T-helper 1 cell treated with Interleukin-12 subunit alpha and Interleukin-12 subunit beta and Interleukin-4 antibody, amounts not matched to agents 30 μg/mL and 1 μg/mL, for 36 hours (primary cell): ENCODE results near the gene ABR.

Experiments used
- H3K27ac Mint-ChIP-seq: one replicate; pipeline ENCODE4 v1.8.0; 2021; ENCODE audit warnings: mild to moderate bottlenecking, mixed read lengths
- H3K27me3 Mint-ChIP-seq: one replicate; pipeline ENCODE4 v1.8.0; 2021; ENCODE audit warnings: low read depth, mixed read lengths
- H3K36me3 Mint-ChIP-seq: one replicate; pipeline ENCODE4 v1.8.0; 2021; ENCODE audit warnings: low read depth, mixed read lengths
- H3K4me1 Mint-ChIP-seq: one replicate; pipeline ENCODE4 v1.8.0; 2021; ENCODE audit warnings: low read depth, mixed read lengths
- H3K4me3 Mint-ChIP-seq: one replicate; pipeline ENCODE4 v1.8.0; 2021; ENCODE audit warnings: mild to moderate bottlenecking, moderate library complexity, mixed read lengths
- H3K9me3 Mint-ChIP-seq: one replicate; pipeline ENCODE4 v1.8.0; 2021; ENCODE audit warnings: mixed read lengths

The ABR gene

DNA sequence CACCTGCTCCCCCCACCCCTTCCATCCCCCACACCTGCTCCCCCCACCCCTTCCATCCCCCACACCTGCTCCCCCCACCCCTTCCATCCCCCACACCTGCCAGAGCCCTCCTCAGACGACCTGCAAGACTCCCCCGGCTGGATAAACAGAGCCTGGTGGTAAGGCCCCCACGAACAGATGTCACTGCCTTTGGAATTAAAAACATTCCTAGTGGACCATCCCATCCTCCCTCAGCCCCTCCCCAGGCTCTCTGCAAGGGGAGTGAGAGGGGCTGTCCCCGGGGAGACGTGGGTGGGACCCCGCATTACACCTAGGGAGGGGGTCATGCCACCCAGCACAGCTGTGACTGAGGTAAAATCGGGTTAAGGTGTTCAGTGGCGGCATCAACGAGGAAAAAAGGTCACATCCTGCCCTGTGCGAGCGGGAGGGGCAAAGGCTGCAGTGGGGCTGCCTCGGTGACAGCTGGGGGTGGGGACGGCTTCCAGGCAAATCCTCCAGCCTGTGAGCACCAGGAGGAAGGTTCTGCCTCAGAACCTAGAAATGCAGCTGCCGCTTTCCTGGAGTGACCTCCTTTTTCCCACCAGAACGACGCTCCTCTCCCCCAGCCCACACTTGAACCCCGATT is 144.1 kb downstream of the ABR start:
- Mint-ChIP-seq H3K4me3 (no peak overlapping the region), H3K27ac (no peak overlapping the region), H3K36me3 (no peaks in the 10 kb centered on the region), H3K27me3 (no peaks in the 10 kb centered on the region), H3K9me3 (no peaks in the 10 kb centered on the region), H3K4me1 (no peaks in the 10 kb centered on the region)

DNA sequence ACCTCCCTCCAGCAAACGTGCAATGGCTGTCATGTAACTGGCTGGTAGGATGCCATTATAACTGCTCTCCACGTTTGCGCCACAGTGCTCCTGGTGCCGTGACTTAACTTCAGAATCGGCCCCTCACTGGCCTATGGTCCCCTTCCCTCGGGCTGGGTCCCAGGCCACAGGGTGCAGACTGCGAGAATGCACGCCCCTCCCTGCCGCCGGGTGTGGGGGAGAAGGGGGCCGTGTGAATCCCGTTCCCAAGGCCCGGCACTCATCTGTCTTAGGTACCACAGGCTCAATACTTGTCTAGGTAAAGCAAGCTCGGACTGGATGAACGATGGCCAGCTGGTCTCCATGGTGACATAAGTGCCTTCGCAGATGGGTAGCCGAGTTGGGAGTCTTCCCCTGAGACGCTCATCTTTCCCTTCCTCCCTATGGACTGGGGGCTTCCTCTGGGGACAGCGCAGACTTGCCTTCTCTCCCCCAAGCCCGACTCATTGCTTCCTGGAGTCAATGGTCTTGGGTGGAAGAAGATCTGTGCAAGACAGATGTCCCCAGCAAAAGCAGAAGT is 145.1 kb downstream of the ABR start:
- Mint-ChIP-seq H3K4me3 (no peak overlapping the region), H3K4me1 (no peaks in the 10 kb centered on the region), H3K27ac (no peak overlapping the region), H3K36me3 (no peaks in the 10 kb centered on the region), H3K27me3 (no peaks in the 10 kb centered on the region), H3K9me3 (no peaks in the 10 kb centered on the region)

DNA sequence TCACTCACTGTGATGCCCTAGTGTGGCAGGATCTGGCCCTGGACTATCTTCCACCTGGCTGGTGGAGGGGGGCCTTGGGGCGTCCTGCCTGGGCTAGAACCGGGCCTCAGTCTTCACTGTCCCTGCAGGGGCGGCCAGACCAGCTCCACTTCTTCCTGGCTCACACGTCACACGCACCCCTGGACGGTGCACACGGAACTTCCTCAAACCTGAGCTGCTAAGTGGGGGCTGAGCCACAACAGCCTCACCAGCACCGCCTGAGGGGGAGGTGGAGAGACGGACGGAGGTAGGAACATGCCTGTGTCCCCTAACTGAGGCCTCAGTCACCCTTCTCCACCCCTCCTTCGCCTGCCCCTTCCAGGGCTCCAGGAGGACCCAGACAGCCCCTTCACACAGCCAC is 146.3 kb downstream of the ABR start:
- Mint-ChIP-seq H3K27ac (no peak overlapping the region), H3K27me3 (no peaks in the 10 kb centered on the region), H3K36me3 (no peaks in the 10 kb centered on the region), H3K4me1 (no peaks in the 10 kb centered on the region), H3K4me3 (no peak overlapping the region), H3K9me3 (no peaks in the 10 kb centered on the region)

DNA sequence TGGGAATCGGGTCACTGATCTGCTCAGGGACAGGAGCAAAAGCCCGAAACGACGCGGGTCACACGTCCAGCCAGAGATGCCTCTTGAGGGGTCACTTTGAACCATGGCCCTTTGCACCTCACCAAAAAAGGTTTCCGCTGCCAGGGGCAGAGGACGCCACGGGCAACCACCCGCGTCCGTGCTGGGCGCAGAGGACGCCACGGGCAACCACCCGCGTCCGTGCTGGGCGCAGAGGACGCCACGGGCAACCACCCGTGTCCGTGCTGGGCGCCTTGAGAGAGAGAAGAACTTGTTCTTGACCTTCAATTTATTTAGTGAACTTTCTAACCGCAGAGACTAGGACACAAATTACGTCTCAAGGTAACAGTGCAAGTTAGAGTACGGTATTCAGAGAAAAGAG is 147.4 kb downstream of the ABR start:
- Mint-ChIP-seq H3K27ac (no peak overlapping the region), H3K9me3 (no peaks in the 10 kb centered on the region), H3K27me3 (no peaks in the 10 kb centered on the region), H3K4me1 (no peaks in the 10 kb centered on the region), H3K4me3 (no peak overlapping the region), H3K36me3 (no peaks in the 10 kb centered on the region)

DNA sequence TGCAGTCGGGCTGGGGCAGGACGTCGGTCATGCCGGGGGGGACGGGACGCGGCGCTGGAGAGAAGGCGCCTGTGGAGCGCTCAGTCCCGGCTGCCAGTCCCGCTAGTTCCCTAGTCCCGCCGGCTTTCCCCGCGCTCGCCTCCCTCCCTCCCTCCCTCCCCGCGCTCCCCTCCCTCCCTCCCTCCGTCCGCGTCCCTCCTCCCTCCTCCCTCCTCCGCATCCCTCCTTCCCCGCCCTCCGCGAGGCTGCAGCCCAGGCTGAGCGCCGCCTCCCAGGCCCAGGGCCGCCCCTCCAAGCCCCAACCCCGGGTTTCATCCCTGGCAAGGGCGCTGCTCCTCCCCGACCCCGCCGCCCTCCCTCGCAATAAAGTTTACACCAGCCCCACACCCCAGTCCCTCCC is 148.1 kb downstream of the ABR start:
- H3K4me1 Mint-ChIP-seq = no peaks in the 10 kb centered on the region
- H3K9me3 Mint-ChIP-seq = no peaks in the 10 kb centered on the region
- H3K27me3 Mint-ChIP-seq = no peaks in the 10 kb centered on the region
- no peak overlapping the region for H3K27ac Mint-ChIP-seq
- H3K4me3 Mint-ChIP-seq = no peak overlapping the region
- H3K36me3 Mint-ChIP-seq = no peaks in the 10 kb centered on the region

DNA sequence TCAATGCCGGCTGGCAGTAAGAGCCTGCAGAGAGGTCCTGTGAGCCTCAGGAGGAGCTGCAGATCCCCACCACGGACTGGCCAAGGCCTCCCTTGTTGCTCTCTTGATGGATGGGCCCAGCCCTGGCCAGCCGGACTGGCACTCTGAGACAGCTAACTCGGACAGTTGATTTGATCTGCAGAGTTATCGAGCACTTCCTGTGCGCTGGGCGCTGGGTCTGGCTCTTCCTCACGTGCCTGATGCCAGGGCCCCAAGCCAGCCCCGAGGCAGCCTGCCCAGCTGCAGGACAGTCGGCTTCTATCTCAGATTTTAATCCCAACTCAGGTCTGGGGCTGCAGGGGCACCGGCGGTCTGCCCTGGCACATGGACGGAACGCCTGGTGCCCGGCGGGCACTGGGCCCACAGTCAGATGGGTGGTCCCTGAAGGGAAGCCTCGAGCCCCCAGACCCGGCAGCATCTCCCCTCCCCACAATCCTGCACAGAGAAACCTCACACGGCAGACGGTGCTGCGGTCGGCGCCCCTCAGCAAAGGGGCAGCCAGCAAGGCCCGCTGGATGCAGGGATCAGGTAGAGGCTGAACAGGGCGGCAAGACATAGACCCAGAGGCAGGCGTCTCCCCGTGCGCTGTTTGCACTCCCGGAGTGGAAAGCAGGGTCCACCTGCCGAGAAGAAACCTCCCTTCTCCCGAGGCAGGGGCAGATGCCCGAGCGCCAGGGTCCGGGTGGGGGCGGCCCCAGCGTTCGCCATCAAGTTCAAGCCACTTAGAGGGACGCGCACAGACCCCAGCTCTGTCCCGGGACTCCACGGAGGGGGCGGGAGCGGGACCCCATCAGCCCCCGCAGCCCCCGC is 148.9 kb downstream of the ABR start:
- no peak overlapping the region for H3K4me3 Mint-ChIP-seq
- H3K27me3 Mint-ChIP-seq = no peaks in the 10 kb centered on the region
- H3K27ac Mint-ChIP-seq = no peak overlapping the region
- no peaks in the 10 kb centered on the region for H3K36me3 Mint-ChIP-seq
- no peaks in the 10 kb centered on the region for H3K9me3 Mint-ChIP-seq
- H3K4me1 Mint-ChIP-seq = no peaks in the 10 kb centered on the region

DNA sequence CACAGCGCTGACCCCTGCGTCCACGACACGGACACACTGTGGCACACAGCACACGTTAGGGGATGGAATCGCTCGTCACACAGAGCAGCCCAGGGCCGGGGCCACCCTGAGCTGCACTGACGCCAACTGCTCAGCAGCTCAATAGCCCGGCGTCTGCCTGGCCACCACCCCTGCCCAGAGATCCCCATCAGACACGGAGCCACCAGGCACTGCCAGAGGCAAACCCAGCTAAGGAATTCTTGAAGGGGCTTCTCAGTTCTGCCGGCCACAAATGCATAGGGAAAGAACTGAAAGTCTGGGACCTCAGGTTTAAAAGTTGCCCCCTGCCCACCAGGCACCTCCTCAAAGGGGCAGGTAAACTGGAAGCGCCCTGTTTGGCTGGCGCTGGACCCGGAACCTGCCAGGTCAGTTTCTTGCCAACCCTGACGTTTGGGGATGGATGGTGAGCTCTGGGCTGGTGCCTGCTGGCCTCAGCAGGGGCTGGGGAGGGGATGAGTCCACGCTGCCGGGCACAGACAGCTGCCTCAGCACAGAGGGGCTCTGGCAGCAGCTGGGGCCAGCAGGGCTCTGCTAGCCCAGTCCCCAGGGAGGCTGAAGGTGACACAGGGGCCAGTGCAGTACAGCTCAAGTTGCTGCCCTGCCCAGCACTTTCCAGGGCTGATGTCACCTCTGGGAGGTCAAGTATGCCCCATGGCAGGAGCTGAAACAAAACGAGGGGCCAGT is 149.7 kb downstream of the ABR start:
- Mint-ChIP-seq H3K4me1 (no peaks in the 10 kb centered on the region), H3K27me3 (no peaks in the 10 kb centered on the region), H3K27ac (no peak overlapping the region), H3K4me3 (no peak overlapping the region), H3K36me3 (no peaks in the 10 kb centered on the region), H3K9me3 (no peaks in the 10 kb centered on the region)

DNA sequence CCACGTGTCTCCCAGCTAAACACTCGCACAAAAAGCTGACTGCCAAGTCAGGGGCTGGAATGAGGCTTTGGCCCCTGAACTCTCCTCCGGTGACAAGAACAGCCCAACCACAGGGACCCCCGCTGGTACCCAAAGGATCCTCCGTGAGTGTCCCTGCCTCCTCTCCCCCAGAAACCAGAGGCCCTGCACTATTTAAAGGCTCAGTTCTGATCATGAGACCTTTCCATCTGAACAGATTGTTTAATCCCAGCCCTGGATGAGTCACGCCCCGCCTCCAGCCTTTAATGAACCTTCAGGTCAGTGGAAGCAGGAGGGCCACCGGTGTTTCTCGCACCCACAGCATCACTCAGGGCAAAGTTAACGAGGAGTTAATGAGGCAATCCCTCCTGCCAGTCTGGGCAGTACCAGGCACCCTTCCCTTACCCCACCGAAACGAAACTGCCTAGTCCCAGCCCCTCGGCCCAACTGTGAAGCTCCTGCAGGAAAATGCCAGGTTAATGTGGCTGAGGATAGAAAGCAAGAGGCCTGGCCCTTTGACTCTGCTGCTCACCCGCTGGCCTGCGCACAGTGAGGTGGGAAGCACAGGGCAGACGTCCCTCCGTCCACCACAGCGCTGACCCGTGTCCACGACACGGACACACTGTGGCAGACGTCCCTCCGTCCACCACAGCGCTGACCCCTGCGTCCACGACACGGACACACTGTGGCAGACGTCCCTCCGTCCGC is 150.4 kb downstream of the ABR start:
- no peaks in the 10 kb centered on the region for H3K36me3 Mint-ChIP-seq
- H3K27ac Mint-ChIP-seq = no peak overlapping the region
- no peaks in the 10 kb centered on the region for H3K9me3 Mint-ChIP-seq
- H3K27me3 Mint-ChIP-seq = no peaks in the 10 kb centered on the region
- no peak overlapping the region for H3K4me3 Mint-ChIP-seq
- no peaks in the 10 kb centered on the region for H3K4me1 Mint-ChIP-seq

DNA sequence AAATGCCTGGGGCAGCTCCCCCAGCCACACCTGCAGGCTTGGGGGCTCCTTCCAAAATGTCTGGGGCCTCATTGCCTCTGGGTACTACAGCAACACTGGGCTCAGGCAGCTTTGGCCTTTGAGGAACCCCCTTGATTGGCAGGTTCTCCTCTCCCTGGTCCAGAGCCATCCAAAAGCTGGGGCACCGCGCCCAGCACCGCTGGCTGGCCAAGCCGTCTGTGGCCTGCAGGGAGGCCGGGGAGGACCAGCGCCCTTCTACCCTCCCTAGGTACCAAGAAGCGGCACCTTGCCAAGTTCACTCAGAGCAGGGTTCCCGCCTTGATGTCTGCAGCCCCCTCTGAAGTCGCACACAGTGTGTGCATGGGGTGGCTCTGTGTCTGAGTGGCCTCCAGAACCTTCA is 152.7 kb downstream of the ABR start:
- H3K36me3 Mint-ChIP-seq = no peaks in the 10 kb centered on the region
- H3K27ac Mint-ChIP-seq = no peak overlapping the region
- no peak overlapping the region for H3K4me3 Mint-ChIP-seq
- H3K27me3 Mint-ChIP-seq = no peaks in the 10 kb centered on the region
- H3K9me3 Mint-ChIP-seq = no peaks in the 10 kb centered on the region
- no peaks in the 10 kb centered on the region for H3K4me1 Mint-ChIP-seq

DNA sequence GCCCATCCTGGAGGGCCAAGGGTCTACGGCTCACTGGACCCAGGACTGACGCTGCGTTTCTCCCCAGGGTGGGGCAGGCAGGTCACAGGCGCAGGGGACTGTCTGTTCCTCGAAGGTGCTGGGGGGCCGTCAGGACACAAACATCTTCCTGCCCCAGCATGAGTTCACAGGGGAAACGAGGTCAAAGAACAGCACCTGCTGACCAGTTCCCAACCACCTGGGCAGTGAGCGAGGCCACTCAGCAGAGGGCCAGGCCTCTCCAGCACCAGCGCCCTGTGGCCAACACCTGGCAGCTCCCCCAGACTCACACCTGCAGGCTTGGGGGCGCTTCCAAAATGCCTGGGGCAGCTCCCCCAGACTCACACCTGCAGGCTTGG is 153.2 kb downstream of the ABR start:
- H3K36me3 Mint-ChIP-seq = no peaks in the 10 kb centered on the region
- no peaks in the 10 kb centered on the region for H3K4me1 Mint-ChIP-seq
- no peaks in the 10 kb centered on the region for H3K9me3 Mint-ChIP-seq
- H3K4me3 Mint-ChIP-seq = no peak overlapping the region
- no peak overlapping the region for H3K27ac Mint-ChIP-seq
- H3K27me3 Mint-ChIP-seq = no peaks in the 10 kb centered on the region

DNA sequence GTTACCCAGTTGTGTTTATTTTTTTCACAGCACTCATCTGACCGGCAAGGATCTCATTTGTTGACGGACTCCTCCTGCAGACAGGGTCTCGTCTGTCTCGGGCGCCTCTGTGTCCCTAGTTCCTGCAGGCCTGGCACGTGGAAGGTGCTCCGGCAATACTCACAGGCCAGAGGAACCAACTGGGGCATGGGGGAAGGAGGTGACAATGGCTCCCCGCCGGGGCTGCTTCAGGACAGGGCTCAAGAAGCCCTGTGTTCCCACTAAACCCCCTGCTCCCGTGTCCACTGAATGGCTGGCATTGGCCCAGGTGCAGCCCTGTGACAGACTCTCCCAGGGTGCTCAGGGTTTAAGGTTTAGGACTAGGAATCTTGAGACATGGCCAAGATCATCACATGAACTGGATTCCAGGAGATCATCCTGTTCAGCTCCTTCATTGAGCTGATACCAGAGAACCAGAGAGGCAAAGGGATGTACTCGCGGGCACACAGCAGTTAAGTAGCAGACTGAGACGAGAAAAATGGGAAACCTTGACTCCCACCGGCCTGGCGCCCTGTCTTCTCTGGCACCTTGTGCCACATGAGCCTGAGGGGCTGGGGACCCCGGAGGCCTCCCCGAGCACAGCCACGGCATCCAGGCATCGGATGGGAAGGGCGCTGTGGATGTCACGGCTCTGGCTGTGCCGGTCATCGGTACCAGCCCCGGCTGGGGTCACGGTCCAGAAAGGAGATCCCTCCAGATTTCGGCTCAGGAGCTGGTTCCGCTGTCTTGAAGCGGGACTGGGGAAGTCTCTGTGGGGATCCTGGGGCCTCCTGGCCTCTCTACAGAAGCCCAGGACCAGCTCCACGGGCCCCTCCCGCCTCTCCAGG is 153.8 kb downstream of the ABR start:
- Mint-ChIP-seq H3K36me3 (no peaks in the 10 kb centered on the region), H3K4me1 (no peaks in the 10 kb centered on the region), H3K27me3 (no peaks in the 10 kb centered on the region), H3K27ac (no peak overlapping the region), H3K4me3 (no peak overlapping the region), H3K9me3 (no peaks in the 10 kb centered on the region)

DNA sequence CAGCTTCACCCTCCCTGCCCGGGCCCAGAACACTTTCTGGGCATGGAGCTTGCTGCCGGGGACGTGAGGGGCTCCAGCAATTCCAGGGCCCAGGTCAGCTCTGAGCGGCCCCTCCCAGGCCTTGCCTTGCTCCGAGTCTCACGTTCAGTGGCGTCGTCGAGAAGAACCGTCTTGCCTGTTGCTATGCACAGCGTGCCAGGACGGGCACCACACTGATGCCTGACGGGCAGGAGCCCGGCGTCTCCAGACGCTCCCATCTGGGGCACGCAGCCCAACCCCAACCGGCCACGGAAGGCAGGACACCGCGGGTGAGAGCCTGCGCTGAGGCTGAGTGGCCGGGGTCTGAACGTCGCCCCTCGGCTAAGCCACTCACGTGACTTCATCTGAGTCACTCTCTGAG is 155.7 kb downstream of the ABR start:
- Mint-ChIP-seq H3K4me3 (no peak overlapping the region), H3K36me3 (no peaks in the 10 kb centered on the region), H3K9me3 (no peaks in the 10 kb centered on the region), H3K27ac (no peak overlapping the region), H3K4me1 (no peaks in the 10 kb centered on the region), H3K27me3 (no peaks in the 10 kb centered on the region)

DNA sequence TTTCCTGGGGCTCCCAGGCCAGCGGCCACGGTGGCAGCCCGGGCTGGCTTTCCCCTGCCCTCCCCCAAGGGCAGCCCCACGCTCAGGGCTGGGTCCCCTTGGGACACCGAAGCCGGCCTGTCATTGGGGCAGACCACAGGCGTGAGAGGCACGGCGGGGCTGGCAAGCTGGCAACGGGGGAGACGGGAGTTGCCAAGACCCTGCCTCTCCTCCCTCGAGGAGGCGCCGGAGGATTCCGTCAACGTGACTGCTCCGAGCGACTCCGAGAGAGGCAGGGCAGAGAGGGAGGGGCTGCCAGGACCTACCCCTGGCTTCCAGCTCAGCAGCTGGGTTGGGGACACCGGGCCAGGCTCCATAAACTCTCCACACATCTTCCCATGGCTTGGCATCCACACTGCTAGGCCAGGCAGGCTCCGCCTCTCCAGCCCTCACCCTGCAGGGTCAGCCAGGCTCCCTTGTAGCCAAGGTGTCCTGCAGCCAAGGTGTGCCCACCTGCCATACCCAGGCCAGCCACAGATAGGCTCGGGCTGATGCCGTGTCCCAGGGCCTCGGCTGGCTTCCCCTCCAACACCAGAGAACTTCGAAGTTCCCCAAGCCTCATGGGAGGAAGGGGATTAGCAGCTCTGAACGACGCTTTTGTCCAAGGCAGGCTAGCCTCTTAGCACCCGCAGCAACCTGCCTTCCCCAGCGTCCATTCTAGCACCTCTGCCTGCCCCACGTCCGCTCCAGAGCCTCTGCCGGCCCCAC is 157.3 kb downstream of the ABR start:
- H3K9me3 Mint-ChIP-seq = no peaks in the 10 kb centered on the region
- no peak overlapping the region for H3K4me3 Mint-ChIP-seq
- H3K4me1 Mint-ChIP-seq = no peaks in the 10 kb centered on the region
- no peaks in the 10 kb centered on the region for H3K36me3 Mint-ChIP-seq
- no peaks in the 10 kb centered on the region for H3K27me3 Mint-ChIP-seq
- no peak overlapping the region for H3K27ac Mint-ChIP-seq
